ENCODE results near the gene TMEM108.

GRCh38 chr3:133330065-133330464 lies 291.9 kb downstream of the TMEM108 start:
- TF ChIP-seq, protein P1, sequence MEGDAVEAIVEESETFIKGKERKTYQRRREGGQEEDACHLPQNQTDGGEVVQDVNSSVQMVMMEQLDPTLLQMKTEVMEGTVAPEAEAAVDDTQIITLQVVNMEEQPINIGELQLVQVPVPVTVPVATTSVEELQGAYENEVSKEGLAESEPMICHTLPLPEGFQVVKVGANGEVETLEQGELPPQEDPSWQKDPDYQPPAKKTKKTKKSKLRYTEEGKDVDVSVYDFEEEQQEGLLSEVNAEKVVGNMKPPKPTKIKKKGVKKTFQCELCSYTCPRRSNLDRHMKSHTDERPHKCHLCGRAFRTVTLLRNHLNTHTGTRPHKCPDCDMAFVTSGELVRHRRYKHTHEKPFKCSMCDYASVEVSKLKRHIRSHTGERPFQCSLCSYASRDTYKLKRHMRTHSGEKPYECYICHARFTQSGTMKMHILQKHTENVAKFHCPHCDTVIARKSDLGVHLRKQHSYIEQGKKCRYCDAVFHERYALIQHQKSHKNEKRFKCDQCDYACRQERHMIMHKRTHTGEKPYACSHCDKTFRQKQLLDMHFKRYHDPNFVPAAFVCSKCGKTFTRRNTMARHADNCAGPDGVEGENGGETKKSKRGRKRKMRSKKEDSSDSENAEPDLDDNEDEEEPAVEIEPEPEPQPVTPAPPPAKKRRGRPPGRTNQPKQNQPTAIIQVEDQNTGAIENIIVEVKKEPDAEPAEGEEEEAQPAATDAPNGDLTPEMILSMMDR (IDR thresholded peaks at IDR 0.05): no peak
- no peak for TF ChIP-seq POLR2A (IDR thresholded peaks at IDR 0.05)

Measured in body of pancreas (tissue), 4 donors.